ENCODE data around the gene VAX1.

Gene VAX1

DNA sequence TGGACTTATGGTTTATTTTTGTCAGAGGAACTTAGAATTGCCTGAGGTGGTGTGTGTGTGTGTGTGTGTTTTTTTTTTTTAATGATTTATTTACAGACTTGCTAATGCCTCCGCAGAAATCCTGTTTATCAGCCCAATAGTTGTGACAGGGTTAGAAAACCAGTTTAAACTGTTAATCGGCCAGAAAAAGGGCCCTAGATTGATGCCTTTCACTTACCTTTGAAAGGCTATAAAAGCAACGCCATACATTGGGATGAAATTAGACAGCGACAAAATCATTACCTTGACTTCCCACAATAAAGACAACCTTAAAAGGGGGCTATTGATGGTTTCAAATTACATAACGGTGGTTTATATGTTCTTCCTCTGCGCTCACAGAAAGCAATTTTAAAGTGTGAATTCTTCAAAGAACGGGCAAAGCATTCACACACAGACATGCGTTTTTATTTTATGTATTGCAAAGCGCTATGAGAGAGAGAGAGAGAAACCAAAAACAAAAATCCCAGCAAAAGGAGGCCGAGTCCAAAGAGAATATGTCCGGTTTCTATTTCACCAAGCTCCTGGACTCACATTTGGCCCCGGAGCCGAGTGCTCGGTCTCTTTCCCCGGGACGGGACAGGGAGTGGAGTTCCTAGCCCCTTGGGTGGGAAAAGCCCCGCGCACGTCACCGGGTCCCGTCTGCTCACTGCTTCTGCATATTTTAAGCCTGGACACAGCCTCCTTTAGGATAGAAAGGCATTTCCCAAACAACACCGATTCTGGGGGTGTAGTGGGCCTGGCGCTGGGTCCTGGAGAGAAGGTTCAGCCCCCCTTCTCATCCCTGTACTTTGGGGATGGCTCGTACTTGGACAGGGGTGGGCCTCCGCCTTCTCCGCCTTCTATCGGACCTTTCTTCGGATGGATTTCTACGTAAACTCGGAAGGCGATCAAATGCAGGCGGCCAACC lies 26.8 kb upstream of the VAX1 start:
- H3K36me3 ChIP-seq (ENCODE audit: insufficient read depth, low read length), result no peaks in the 10 kb centered on the region
- no peak overlapping the region for H3K27ac ChIP-seq (ENCODE audit: low read depth, low read length, poor library complexity, severe bottlenecking)
- H3F3A ChIP-seq (ENCODE audit: insufficient read depth, low read length), result no peaks in the 10 kb centered on the region
- peaks cover 7% of the 10 kb centered on the region; the same call in 1 of the 2 replicates for H3K27me3 ChIP-seq (ENCODE audit: insufficient read depth, low read length)
- H3K4me1 ChIP-seq (ENCODE audit: insufficient read depth, low read length, severe bottlenecking), result no peaks in the 10 kb centered on the region
- H3K9ac ChIP-seq (ENCODE audit: low read length), result no peak overlapping the region
- H2AFZ ChIP-seq (ENCODE audit: low read length), result no peak overlapping the region
- H3K4me2 ChIP-seq (ENCODE audit: low read length), result no peak overlapping the region
- TF ChIP-seq CTCF (IDR thresholded peaks at IDR 0.05; ENCODE audit: low read length), result no peak
- no peak for TF ChIP-seq EZH2 (IDR thresholded peaks at IDR 0.05; ENCODE audit: borderline replicate concordance, low read length)
- no peak overlapping the region for H3K4me3 ChIP-seq (ENCODE audit: low read depth, low read length, poor library complexity, severe bottlenecking)
- no peaks in the 10 kb centered on the region for H3K9me3 ChIP-seq (ENCODE audit: low read length)
- H3K9me2 ChIP-seq (ENCODE audit: low read depth, low read length), result no peaks in the 10 kb centered on the region
- H3K79me2 ChIP-seq (ENCODE audit: insufficient read depth, low read length), result no peaks in the 10 kb centered on the region
- no peaks in the 10 kb centered on the region for H4K20me1 ChIP-seq (ENCODE audit: insufficient read depth, low read length)

DNA sequence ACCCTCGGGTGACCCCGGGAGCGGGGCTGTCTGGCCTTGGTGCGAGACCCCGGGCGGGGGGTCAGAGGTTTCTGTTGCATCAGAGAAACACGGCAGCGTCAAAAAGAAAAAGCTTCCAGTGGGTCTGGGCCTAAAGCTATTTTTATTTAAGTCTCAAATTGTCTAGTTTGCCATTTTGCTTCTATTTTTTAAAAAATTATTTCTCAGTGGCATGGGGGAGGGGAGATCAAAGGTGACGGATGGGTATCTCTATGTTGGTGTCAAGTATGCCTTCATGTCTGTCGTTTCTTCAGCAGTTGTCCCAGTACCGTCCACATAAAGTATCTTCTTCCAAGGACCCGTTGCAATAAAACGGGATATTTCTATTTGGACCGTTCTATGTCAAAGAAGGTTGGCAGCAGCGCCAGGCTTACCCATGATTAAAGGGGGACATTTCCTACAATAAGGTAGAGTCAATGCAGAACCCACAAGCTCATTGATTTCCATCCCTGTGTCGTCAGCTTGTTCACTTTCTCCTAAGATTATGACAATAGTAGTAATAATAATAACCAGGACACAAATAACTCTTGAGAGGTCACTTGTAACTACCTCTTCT lies 26.0 kb upstream of the VAX1 start:
- Histone ChIP-seq H3K9me3 (ENCODE audit: low read length) (no peaks in the 10 kb centered on the region), H3K9ac (ENCODE audit: low read length) (no peak overlapping the region), H3K9me2 (ENCODE audit: low read depth, low read length) (no peaks in the 10 kb centered on the region), H3K27me3 (ENCODE audit: insufficient read depth, low read length) (peaks cover 7% of the 10 kb centered on the region; the same call in 1 of the 2 replicates), H3K27ac (ENCODE audit: low read depth, low read length, poor library complexity, severe bottlenecking) (no peak overlapping the region), H3K4me1 (ENCODE audit: insufficient read depth, low read length, severe bottlenecking) (no peaks in the 10 kb centered on the region), H3K79me2 (ENCODE audit: insufficient read depth, low read length) (no peaks in the 10 kb centered on the region), H3K4me3 (ENCODE audit: low read depth, low read length, poor library complexity, severe bottlenecking) (no peak overlapping the region), H4K20me1 (ENCODE audit: insufficient read depth, low read length) (no peaks in the 10 kb centered on the region), H2AFZ (ENCODE audit: low read length) (no peak overlapping the region), H3K36me3 (ENCODE audit: insufficient read depth, low read length) (no peaks in the 10 kb centered on the region), H3K4me2 (ENCODE audit: low read length) (no peak overlapping the region), H3F3A (ENCODE audit: insufficient read depth, low read length) (no peaks in the 10 kb centered on the region)
- TF ChIP-seq EZH2 (IDR thresholded peaks at IDR 0.05; ENCODE audit: borderline replicate concordance, low read length), result no peak

DNA sequence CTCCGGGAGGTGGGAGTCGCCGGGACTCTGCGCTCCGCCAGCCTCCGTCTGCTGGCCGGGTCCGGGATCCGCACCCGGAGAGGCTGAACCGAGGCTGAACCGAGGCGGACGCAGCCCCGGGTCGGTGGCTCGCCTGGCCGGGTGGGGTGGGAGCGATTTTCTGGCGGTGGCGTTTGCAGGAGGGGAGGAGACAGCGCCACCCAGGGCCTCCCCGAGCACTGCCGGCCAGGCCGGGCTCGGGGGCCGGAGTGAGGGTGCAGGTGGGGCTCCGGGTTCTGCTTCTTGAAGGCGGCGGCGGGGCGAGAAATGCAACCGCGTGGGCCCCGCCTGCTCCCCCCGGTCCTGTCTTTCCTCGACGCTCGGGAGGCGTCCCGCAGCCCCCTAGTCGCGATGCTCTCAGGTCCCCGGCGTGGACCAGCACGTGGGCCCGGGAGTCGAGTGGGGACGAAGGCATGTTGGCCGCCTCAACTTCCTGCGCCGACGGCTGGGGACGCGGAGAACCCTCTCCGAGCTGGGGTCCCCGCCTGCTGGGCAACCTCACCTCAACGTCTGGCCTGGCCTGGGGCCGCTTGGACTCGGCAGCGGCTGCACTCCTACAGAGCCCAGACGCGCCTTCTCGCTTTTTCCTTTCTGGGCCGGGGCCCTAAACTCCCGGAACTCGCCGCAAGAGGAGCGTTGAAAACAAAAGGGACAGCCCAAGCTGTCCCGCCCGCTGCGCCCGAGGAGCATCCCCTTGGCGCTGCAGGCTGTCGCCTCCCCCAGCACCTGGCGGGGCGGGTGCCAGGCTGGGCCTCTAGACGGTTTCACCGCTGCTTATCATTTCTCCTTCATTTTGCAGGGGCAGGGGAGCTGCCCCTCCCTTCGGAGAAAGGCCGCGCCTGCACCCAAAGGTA lies 25.2 kb upstream of the VAX1 start:
- no peak overlapping the region for H3K9ac ChIP-seq (ENCODE audit: low read length)
- H3K9me2 ChIP-seq (ENCODE audit: low read depth, low read length), result no peaks in the 10 kb centered on the region
- peaks cover 7% of the 10 kb centered on the region; the same call in 1 of the 2 replicates for H3K27me3 ChIP-seq (ENCODE audit: insufficient read depth, low read length)
- H3K27ac ChIP-seq (ENCODE audit: low read depth, low read length, poor library complexity, severe bottlenecking), result no peak overlapping the region
- H3K9me3 ChIP-seq (ENCODE audit: low read length), result no peaks in the 10 kb centered on the region
- no peaks in the 10 kb centered on the region for H3K36me3 ChIP-seq (ENCODE audit: insufficient read depth, low read length)
- no peaks in the 10 kb centered on the region for H3K79me2 ChIP-seq (ENCODE audit: insufficient read depth, low read length)
- no peaks in the 10 kb centered on the region for H3F3A ChIP-seq (ENCODE audit: insufficient read depth, low read length)
- H3K4me2 ChIP-seq (ENCODE audit: low read length), result no peak overlapping the region
- no peak overlapping the region for H3K4me3 ChIP-seq (ENCODE audit: low read depth, low read length, poor library complexity, severe bottlenecking)
- no peaks in the 10 kb centered on the region for H3K4me1 ChIP-seq (ENCODE audit: insufficient read depth, low read length, severe bottlenecking)
- TF ChIP-seq CTCF (IDR thresholded peaks at IDR 0.05; ENCODE audit: low read length) (no peak), EZH2 (IDR thresholded peaks at IDR 0.05; ENCODE audit: borderline replicate concordance, low read length) (no peak)
- H4K20me1 ChIP-seq (ENCODE audit: insufficient read depth, low read length), result no peaks in the 10 kb centered on the region
- no peak overlapping the region for H2AFZ ChIP-seq (ENCODE audit: low read length)
